Activated T-helper 1 cell treated with Interleukin-2 at 50 U/mL for 16 hours (primary cell): ENCODE results near the gene CCDC78.
"Not testable (repeated sequence)": the region's sequence is repeated elsewhere in the genome, so short reads cannot be mapped to it uniquely, and the experiment has no call there.

Source experiments
- DNase-seq: peaks from one replicate; pipeline ENCODE4 v3.0.0-alpha.2; 2020; ENCODE audit warnings: low read depth

CCDC78 gene

GRCh38 chr16:723695-724094, 2.5 kb downstream of the CCDC78 start:
- DNase-seq, result no peak

GRCh38 chr16:722835-723633, 3.2 kb downstream of the CCDC78 start:
- no peak for DNase-seq

DNA sequence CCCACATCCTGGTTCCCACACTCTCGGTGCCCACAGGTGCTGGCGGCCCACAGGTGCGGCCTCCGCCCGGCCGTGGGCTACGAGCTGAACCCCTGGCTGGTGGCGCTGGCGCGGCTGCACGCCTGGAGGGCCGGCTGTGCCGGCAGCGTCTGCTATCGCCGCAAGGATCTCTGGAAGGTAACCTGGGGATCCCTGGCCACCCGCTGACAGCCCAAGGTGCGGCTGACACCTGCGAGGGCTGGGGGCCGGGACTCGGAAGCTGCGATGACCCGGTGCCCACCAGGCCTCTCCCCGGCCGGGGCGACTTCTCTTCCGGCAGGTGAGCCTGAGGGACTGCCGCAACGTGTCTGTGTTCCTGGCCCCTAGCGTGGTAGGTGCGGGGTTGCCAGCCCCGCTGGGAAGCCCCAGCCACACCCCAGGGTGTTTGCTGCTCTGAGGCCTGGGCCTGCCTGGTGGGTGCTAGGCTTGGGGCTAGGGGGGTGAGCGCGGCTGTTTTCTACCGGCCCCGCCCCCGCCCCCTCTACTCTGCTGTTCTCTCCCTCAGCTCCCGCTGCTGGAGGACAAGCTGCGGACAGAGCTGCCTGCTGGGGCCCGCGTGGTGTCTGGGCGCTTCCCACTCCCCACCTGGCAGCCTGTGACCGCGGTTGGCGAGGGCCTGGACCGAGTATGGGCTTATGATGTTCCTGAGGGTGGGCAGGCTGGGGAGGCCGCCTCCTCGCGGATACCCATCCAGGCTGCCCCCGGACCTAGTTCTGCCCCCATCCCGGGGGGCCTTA, 4.3 kb downstream of the CCDC78 start:
- no peak for DNase-seq

GRCh38 chr16:720990-721764, 5.1 kb downstream of the CCDC78 start, which contains the start of gene ANTKMT:
Gene ANTKMT (plus strand): TSS chr16:721146. CDS start chr16:721275, 129 bp downstream.
- peak; percentile 61 for DNase-seq

GRCh38 chr16:720447-720989, 5.7 kb downstream of the CCDC78 start:
- DNase-seq, result no peak

DNA sequence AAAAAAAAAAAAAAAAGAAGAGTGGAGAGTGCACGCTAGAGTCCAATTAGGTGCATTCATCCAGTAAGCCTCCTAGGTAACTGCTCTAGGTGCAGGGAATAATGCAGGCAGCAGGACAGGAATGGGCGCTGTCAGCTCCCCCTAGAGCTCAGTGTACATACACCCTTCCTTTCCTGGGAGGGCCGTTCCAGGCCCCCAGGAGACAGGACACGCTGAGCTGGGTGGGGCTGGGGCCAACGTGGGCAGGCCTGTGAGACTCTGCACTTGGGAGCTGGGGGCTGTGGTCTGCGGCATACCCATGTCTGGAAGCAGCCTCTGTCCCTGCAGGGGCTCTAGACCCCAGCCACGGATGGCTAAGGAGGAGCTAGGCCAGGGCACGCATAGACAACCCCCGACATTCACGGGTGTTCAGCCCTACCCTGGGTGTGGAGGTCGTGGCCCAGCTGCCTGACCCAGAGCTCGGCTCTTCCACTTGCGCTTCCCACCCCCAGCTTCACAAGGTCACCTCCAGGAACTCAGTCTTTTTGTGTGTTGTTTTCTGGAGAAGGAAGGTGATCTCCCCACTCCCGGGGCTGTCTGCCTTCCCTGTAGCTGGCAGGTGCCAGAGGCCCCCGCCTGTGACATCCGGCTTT, 6.3 kb downstream of the CCDC78 start:
- DNase-seq, result no peak

- no peak for DNase-seq
These were observed 7.3 kb downstream of the CCDC78 start for GRCh38 chr16:718922-719321.

DNA sequence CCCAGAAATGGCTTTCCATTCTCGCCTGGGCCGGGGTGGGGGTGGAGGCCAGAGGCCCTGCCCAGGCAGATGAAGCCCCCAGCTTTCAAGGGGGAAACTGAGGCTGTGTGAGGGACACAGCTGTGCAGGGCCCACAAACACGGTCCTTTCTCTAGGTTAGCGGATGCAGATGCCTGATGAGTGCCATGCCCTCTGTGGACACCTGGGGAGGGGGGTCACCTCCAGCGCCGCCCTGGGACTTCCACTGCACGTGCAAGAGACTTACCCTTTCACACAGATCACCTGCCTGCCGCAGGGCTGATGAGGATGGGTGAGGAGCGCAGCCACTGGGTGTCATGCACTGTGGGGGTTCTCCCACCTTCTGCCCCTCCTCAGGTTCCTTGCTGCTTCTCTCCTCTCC, 7.9 kb downstream of the CCDC78 start:
- DNase-seq, result no peak

DNA sequence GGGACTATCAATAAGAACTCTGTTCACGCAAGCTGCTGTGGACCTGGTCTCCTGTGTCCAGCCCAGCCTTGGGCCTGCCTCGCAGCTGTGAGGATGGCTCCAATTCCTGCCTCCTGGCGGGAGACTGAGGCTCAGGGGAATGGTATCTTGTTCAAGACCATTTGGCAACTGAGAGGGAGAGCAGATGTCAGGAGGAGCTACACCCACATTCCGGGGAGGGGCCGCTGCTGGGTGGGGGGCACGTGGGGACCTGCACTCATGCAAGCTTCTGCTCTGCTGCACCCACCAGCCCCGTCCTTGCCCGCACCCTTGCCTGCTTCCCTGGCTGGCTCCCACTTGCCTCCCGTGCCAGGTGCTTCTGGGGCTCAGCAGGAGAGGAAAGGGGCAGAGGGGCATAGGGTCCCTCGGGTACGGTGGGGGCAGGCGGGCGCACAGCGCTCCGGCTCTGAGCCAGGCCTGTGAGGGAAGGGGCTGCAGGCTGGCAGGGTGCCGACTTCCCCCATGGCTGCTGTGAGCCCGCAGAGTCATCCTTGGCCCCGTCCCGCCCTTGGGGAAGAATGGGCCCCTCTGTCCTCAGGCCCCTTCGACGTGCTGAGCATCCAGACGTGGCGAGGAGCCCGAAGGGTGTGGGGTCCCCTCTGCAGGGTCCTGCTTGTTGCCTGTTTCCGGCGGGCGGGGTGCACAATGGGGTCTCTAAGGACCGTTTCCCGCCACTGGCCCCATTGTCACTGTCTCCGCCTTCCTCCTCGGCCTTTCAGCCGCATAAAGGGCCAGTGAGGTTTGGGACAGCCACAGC, 8.6 kb downstream of the CCDC78 start:
- no peak for DNase-seq

GRCh38 chr16:716768-717325, 9.4 kb downstream of the CCDC78 start:
- no peak for DNase-seq

DNA sequence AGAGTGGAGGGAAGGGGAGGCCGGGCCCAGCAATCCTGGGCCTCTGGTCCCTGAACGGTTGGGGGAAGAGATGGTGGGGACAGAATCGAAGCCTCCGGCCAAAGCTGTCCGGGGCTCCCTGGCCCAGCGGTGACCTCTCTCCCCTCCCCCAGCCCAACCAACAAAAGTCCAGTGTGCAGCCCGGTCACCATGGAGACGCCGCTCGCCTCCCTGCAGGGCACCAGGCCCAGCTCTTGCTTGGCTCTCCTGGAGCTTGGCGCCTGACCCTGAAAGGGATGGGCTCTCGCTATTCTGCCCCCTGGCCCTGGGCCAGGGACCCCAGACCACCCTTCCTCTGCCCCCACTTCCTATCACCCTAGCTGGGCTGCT, 10.1 kb downstream of the CCDC78 start:
- no peak for DNase-seq

DNA sequence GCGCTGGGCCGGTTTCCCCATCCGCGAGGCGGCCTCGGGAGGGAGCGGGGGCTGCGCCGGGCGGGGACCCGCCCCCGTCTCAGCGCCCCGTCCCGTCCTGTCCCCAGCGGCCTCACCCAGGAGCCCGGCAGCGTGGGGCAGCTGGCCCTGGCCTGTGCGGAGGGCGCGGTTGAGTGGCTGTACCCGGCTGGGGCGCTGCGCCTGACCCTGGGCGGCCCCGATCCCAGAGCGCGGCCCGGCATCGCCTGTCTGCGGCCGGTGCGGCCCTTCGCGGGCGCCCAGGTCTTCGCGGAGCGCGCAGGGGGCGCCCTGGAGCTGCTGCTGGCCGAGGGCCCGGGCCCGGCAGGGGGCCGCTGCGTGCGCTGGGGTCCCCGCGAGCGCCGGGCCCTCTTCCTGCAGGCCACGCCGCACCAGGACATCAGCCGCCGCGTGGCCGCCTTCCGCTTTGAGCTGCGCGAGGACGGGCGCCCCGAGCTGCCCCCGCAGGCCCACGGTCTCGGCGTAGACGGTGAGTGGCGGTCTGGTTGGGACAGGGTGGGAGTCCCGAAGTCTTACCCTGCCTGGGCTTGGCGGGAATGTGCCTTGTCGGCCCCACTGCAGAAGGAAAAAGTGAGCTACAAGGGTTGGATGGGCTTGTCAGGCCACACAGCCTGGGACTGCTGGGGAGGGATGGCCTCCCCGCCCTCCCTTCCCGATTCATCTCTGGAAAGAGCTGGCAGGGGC, 10.6 kb downstream of the CCDC78 start:
- no peak for DNase-seq

- DNase-seq, result peak; percentile 83
These were observed 11.4 kb downstream of the CCDC78 start, which contains the start of gene METRN for GRCh38 chr16:714558-715476. Gene METRN (plus strand): TSS chr16:715118. CDS start chr16:715290, 172 bp downstream.

DNA sequence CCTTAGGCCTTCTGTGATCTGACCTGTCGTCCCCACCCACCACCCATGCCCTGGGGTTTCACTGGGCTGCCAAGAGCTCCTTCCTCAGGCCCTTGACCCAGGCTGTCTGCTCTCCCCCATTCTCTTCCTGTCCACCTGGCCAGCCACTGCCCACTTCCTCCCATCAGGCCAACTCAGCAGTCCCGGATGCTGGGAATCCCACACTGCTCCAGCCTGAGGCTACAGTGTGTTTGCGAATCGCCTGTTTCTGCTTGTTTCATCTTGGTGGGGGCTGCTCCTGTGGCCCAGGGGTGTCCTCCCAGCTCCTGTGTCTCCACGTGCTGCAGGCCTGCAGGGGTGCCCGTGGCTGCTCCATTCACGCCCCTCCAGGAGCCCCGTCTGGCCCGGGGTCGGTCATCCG, 12.2 kb downstream of the CCDC78 start:
- no peak for DNase-seq

- not testable (repeated sequence) for DNase-seq
These were observed 13.4 kb downstream of the CCDC78 start for GRCh38 chr16:712740-713250.

DNA sequence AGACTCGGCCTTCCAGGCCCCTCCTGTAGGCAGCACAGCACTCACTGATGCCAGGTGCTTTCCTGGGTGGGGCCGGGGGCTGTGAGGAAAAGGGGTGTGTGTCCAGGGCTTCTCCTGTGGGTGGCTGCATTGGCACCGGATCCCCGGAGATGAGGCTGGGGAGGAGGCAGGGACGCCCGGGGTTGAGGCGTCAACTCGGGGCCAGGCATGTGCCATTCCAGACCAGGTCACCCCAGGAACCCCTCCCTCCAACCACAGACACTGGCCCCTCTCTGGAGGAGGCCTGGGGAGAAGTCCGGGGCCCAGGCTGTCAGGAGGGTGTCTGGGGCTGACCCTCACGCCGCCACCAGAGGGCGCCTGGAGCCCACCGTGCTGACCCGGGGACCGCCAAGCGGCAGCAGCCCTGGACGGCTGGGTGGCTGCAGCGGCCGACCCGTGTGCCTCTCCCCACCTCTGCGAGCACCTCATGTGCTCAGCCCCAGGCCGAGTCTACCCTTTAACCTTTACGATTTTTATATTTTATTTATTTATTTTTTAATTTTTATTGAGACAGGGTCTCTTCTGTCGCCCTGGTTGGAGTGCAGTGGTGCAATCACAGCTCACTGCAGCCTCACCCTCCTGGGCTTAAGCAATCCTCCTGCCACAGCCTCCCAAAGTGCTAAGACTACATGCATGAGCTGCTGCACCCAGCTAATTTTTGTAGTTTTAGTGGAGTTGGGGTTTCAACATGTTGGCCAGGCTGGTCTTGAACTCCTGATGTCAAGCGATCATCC, 14.5 kb downstream of the CCDC78 start:
- peak; percentile 69 for DNase-seq

- no peak for DNase-seq
These were observed 15.2 kb downstream of the CCDC78 start for GRCh38 chr16:711084-711483.
